ENCODE measurements around the gene TSPAN14.

TSPAN14 gene

GRCh38 chr10:80437227-80437626 is 16.9 kb upstream of the TSPAN14 start:
- no peak for DNase-seq
- TF ChIP-seq POLR2A (IDR thresholded peaks at IDR 0.05; ENCODE audit: low read length): no peak
- no peak for TF ChIP-seq GATA1 (IDR thresholded peaks at IDR 0.05; ENCODE audit: low read depth, low read length)

DNA sequence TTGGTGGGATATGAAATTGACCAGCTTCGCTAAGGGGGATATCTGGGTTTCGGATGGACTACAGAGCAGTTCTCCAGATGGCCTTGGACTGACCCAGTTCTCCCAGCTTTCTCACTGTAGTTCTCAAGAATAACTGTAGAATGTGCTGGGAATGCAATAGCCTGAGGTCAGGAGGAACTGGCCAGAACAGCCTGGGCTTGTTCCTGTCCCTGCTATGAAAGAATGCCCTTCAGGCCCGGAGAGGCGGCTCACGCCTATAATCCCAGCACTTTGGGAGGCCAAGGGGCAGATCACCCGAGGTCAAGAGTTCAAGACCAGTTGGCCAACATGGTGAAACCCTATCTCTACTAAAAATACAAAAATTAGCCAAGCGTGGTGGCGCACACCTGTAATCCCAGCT is 12.3 kb upstream of the TSPAN14 start:
- DNase-seq: no peak
- TF ChIP-seq POLR2A (IDR thresholded peaks at IDR 0.05; ENCODE audit: low read length) (no peak), GATA1 (IDR thresholded peaks at IDR 0.05; ENCODE audit: low read depth, low read length) (no peak)

DNA sequence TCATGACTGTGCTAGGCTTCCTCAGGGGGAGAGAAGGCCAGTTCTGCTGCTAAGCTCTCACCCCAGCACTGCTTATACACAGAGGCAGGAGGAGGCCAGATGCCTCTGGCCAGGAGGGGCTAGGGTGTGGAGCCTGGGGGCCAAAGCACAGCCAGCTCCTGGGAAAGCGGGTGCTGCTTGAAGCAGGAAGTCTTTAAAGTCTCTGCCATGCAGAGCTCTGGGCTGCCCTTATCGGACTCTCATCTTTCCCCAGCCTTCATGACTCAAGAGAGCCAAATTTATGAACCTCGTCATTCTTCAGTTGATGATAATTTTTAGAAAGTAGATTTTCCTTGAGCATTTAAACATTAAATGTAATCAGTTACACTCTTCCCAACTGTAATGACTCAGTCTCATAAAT is 11.2 kb upstream of the TSPAN14 start:
- peak; percentile 66 to 69 for DNase-seq
- no peak for TF ChIP-seq GATA1 (IDR thresholded peaks at IDR 0.05; ENCODE audit: low read depth, low read length)
- no peak for TF ChIP-seq POLR2A (IDR thresholded peaks at IDR 0.05; ENCODE audit: low read length)

DNA sequence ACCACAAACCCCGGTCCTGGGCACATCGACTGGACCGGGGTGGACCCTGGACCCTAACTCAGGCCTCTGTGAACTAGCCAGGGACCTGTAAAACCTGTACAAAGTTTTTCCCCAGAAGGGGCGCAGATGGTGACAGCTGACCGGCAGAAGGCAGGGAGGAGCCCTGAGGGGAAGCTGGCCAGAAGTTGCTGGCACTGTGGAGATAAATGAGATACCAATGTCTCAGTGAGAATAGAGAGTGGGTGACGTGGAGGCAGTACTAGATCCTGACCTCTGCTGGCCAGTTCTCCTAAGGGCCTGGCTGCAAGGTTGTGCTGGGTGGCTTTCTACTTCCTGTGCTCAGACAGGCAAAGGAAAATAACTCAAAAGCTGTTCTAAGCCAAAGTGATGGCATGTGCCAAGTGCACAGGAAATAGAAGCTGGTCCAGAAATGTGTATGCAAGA is 10.6 kb upstream of the TSPAN14 start:
- peak; percentile 78 to 92 for DNase-seq
- TF ChIP-seq GATA1 (IDR thresholded peaks at IDR 0.05; ENCODE audit: low read depth, low read length): no peak
- TF ChIP-seq POLR2A (IDR thresholded peaks at IDR 0.05; ENCODE audit: low read length): no peak

DNA sequence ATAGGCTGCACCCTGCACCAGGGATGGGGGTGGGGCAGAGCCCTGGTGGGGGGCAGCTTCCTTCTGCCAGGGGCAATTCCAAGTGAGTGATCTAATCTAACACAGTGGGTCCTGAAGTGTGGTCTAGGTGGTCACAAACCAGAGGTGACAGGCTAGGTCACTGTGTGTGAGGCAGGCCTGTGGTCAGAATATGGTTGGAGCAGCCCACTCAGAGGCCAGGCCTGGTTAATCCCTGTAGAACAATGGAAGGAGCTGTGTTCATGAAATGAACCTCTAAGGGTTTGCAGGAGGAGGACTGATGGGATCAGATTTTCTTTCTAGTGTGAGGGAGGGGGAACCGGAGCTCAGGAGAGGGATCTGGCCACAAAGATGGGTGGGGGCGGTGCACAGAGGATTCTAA is 10.0 kb upstream of the TSPAN14 start:
- TF ChIP-seq POLR2A (IDR thresholded peaks at IDR 0.05; ENCODE audit: low read length) (no peak), GATA1 (IDR thresholded peaks at IDR 0.05; ENCODE audit: low read depth, low read length) (no peak)
- DNase-seq: no peak

DNA sequence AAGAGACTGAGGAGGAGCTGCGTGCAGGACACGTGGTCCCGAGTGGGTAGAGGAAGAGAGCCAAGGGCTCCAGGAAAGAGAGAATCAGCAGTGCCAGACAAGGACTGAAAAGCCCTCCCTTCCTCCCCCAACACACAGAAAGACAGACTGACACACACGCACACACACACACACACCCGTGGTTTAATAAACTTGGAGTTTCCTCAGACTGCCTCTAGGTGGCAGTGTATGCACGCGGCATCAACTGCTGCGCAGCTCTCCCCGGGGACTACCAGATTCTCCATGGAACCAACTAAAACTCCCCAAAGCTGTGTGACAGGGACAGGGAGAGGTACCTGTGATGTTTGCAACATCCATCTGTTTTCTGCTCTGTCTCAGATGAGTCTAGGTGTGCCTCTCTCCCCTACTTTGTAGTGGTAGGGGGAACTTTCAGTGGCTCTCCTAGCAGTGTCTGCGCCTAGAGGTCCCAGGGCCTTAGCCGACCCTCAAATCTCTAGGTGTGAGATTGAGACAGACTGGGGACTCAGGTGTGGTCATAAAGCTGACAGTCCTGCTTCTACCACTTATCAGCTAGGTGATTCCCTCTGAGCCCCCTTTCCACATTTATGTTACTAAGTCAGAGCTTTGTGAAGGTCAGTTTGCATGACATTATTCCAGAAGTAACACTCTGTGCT is 9.3 kb upstream of the TSPAN14 start:
- no peak for TF ChIP-seq GATA1 (IDR thresholded peaks at IDR 0.05; ENCODE audit: low read depth, low read length)
- no peak for TF ChIP-seq POLR2A (IDR thresholded peaks at IDR 0.05; ENCODE audit: low read length)
- peak; percentile 78 to 79 for DNase-seq

DNA sequence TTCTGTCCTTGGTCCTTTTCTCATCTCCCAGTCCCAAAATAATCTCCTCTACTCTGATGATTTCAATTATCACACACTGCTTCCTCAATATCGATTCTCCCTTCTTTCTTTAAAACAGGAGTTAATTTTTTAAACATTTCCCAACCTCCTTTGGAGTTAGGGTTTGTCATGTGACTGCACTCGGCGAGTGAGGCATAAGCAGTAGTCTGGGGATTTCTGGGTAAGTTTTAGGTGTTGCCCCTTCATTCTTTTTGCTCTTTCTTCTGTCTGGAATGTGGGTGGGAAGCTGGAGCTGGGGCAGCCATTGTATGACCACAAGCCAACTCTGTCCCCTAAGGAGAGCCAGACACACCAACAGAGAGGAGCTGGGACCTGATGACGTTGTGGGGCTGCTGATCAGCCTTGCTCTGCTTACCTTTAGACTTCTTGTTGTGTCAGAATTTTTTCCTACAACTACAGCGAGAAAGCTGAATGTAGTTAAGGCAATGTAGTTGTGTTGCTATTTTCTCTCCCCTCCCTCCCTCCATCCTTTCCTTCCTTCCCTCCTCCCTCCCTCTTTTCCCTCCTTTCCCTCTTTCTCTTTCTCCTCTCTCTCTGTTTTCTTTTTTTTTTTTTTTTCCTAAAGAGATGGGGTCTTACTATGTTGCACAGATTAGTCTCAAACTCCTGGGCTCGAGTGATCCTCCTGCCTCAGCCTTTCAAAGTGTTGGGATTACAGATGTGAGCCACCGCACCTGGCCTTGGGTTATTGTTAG is 6.5 kb upstream of the TSPAN14 start:
- DNase-seq: no peak
- TF ChIP-seq POLR2A (IDR thresholded peaks at IDR 0.05; ENCODE audit: low read length) (no peak), GATA1 (IDR thresholded peaks at IDR 0.05; ENCODE audit: low read depth, low read length) (no peak)

DNA sequence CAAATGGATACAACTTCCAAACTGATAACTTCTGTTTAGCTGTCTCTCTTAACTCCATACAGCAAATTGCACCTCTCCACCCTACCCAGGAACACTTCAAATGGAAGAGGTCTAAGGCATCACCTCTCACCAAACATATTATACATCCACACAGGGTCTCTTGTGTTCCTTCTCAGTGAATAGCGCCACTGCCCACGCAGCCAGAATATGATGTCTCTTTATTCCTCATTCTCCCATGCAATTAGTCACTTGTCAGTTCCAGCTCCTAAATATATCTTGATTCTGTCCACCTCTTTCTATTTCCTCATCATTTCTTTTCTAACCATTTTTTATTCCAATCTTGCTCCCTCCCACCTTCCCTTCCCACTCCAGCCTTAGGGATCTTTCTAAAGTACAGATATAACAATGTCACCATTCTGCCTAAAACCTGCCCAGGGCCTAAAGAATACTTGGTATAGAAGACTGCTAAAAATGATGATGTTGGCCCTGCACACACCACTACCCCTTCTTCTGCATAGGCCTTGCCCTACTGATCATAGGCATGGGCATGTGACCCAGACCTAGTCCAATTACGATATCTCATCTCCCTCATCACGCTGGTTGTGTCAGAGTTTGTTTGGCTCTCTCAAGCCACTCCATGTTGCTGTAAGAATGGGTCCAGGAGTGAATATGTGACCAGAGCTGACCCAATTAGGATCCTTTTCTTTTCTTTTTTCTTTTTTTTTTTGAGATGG is 5.7 kb upstream of the TSPAN14 start:
- TF ChIP-seq GATA1 (IDR thresholded peaks at IDR 0.05; ENCODE audit: low read depth, low read length): no peak
- no peak for TF ChIP-seq POLR2A (IDR thresholded peaks at IDR 0.05; ENCODE audit: low read length)
- DNase-seq: no peak

DNA sequence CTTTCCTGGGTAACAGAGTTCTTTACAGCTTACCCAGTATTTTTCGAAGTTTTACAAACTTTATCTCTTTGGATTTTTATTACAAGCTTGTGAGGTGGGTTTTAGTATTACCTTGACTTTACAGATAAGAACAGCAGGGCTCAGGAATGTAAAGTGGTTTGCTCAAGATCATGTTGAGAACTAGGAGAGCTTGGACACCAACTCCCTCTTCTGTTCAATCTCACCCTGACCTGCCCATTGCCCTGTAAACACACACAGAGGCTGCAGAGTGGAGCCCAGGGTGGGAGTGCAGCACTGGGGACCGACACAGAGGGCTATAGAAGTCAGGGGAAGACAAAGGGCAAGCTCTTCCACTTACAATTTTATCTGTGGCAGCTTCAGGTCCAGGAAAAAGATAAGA is 4.6 kb upstream of the TSPAN14 start:
- TF ChIP-seq GATA1 (IDR thresholded peaks at IDR 0.05; ENCODE audit: low read depth, low read length) (no peak), POLR2A (IDR thresholded peaks at IDR 0.05; ENCODE audit: low read length) (no peak)
- no peak for DNase-seq

DNA sequence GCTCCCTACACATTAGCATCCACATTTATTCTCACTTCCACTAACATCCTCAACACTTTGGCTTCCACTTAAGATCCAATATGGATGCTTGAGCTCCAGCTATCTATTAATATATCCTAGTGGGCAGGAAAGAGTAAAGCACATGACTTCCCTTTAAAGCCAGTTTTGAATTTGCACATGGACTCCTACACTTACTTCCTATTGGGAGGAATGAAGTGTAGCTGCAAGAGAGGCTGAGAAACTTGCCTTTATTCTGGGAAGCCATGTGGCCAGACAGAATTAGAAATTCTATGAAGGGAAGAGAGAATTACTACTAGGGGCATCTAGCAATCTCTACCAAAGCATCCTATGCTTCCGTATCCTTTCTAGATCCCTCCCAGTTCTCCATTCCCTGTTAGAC is 3.0 kb upstream of the TSPAN14 start:
- no peak for DNase-seq
- TF ChIP-seq GATA1 (IDR thresholded peaks at IDR 0.05; ENCODE audit: low read depth, low read length) (no peak), POLR2A (IDR thresholded peaks at IDR 0.05; ENCODE audit: low read length) (no peak)

GRCh38 chr10:80452069-80452468 is 2.0 kb upstream of the TSPAN14 start:
- no peak for DNase-seq

DNA sequence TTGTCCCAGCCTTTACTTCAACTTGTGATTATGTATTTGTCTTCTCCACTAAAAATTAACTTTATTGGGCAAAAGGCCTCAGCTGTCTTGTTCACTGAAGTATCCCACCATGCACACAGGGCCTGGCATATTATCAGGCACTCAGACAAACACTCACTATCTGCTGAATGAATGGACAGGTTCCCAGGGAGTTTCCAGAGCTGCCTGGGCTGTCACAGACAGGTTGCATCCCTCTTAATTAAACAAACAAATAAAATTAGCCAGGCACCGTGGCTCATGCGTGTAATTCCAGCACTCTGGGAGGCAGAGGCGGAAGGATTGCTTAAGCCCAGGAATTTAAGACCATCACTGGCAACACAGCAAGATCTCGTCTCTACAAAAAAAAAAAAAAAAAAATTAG is 1.5 kb upstream of the TSPAN14 start:
- TF ChIP-seq GATA1 (IDR thresholded peaks at IDR 0.05; ENCODE audit: low read depth, low read length): no peak
- TF ChIP-seq POLR2A (IDR thresholded peaks at IDR 0.05; ENCODE audit: low read length): no peak
- DNase-seq: no peak

More at GRCh38 chr10:80452069-80452468, 2.0 kb upstream of the TSPAN14 start:
- TF ChIP-seq GATA1 (IDR thresholded peaks at IDR 0.05; ENCODE audit: low read depth, low read length) (no peak), POLR2A (IDR thresholded peaks at IDR 0.05; ENCODE audit: low read length) (no peak)

DNA sequence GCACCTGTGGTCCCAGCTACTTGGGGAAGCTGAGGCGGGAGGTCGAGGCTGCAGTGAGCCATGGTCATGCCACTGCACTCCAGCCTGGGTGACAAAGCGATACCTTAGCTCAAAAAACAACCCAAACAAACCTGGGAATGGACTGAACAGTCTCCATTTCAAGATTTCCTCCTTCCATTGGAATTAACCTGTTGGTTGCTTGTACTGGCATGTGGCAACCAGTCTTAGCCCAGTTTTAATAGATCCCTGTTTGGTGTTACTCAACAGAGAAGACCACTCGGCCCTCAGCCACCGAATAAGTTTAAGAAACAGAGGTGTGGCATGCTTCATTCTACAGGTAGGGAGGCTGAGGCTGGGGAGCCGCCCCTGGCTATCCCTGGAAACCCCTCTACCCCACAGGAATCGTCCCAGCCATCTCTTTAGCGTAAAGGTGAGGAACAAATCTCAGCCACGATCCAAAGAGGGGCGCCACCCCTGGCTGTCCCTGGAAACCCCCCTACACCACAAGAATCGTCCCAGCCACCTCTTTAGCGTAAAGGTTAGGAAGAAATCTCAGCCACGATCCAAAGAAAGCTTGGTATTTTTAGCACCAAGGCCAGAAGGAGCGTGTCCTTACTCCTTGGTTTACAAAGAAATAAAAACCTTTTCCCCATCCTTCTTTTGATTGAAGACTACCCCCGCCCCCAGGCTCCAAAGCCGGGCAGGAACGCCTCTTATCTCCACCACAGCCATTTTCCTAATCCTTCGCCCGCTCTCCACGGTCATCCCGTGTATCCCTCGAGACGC is 861 bp upstream of the TSPAN14 start:
- no peak for TF ChIP-seq GATA1 (IDR thresholded peaks at IDR 0.05; ENCODE audit: low read depth, low read length)
- TF ChIP-seq POLR2A (IDR thresholded peaks at IDR 0.05; ENCODE audit: low read length): no peak
- no peak for DNase-seq
